Spinal cord (tissue), 10 donors: ENCODE measurements around the gene SMARCAL1. TPM values are rescaled to one million over a fixed set of nuclear protein-coding genes. Genes with fewer than 3 reads are reported as not detected.
"Not testable (repeated sequence)": the region's sequence is repeated elsewhere in the genome, so short reads cannot be mapped to it uniquely, and the experiment has no call there.

Source experiments
- DNase-seq, 6 donors: peaks; one replicate each; pipeline versions ENCODE4 v3.0.0 to v3.0.0-alpha.2; 2013 to 2015; ENCODE audit warnings: low spot score in 6 of 6, low read depth in 4 of 6
- H3K27ac ChIP-seq: one replicate; pipeline ENCODE4 v1.5.1; 2013; ENCODE audit warnings: low read depth, low read length, control low read depth
- H3K27me3 ChIP-seq: one replicate; pipeline ENCODE4 v1.6.1; 2013; ENCODE audit warnings: low read length; ENCODE audit not compliant: control insufficient read depth, insufficient read depth
- H3K36me3 ChIP-seq: one replicate; pipeline ENCODE4 v1.6.1; 2013; ENCODE audit warnings: low read length; ENCODE audit not compliant: control insufficient read depth, insufficient read depth
- H3K4me1 ChIP-seq: one replicate; pipeline ENCODE4 v1.6.1; 2013; ENCODE audit warnings: low read length; ENCODE audit not compliant: control insufficient read depth, insufficient read depth
- H3K4me3 ChIP-seq: one replicate; pipeline ENCODE4 v1.5.1; 2013; ENCODE audit warnings: low read depth, low read length, control low read depth
- H3K9me3 ChIP-seq: one replicate; pipeline ENCODE4 v1.6.1; 2013; ENCODE audit warnings: low read length; ENCODE audit not compliant: control insufficient read depth, insufficient read depth
- WGBS: methylation state at CpG from one replicate; pipeline ENCODE4 v1.1.5; 2013; ENCODE audit warnings: missing lambda C conversion rate; ENCODE audit not compliant: insufficient coverage; 5-methylcytosine and 5-hydroxymethylcytosine counted together
- polyA plus RNA-seq, 2 donors: library from polyadenylated mRNA; unstranded; fragments of 120-200 nt; gene quantifications; one replicate each; pipeline ENCODE4 v1.2.1, GENCODE V29; 2013; ENCODE audit not compliant: insufficient read length in 2 of 2
- total RNA-seq, 2 donors: library from RNA; depleted of rRNA in 1 of 2; stranded (reverse); fragments of 120-200 nt in 1 of 2; fragments of >200 nt in 1 of 2; gene quantifications; one replicate each; pipeline versions ENCODE4 v1.2.3 to v1.2.4, GENCODE V29; 2013 to 2014
- donor health status: healthy.

SMARCAL1 gene
- total and polyA plus RNA-seq, 4 donors: 13.6 to 18.0 (median 15.6) TPM

GRCh38 chr2:216372761-216373291 lies 39.5 kb upstream of the SMARCAL1 start:
- H3K4me3 ChIP-seq: no peak overlapping the region
- H3K9me3 ChIP-seq: no peaks in the 10 kb centered on the region
- no peak for DNase-seq
- no peaks in the 10 kb centered on the region for H3K36me3 ChIP-seq
- peaks cover 13% of the 10 kb centered on the region for H3K27me3 ChIP-seq
- WGBS: no CpG with 5 or more reads among the region's 6 CpGs
- H3K4me1 ChIP-seq: peaks cover 24% of the 10 kb centered on the region
- no peak overlapping the region for H3K27ac ChIP-seq

- Histone ChIP-seq H3K4me3 (no peak overlapping the region), H3K36me3 (no peaks in the 10 kb centered on the region), H3K27me3 (peaks cover 13% of the 10 kb centered on the region), H3K4me1 (peaks cover 24% of the 10 kb centered on the region), H3K9me3 (no peaks in the 10 kb centered on the region), H3K27ac (no peak overlapping the region)
- no peak for DNase-seq
Measured at GRCh38 chr2:216373896-216374295, 38.4 kb upstream of the SMARCAL1 start.

GRCh38 chr2:216375286-216375685 lies 37.0 kb upstream of the SMARCAL1 start:
- Histone ChIP-seq H3K36me3 (no peaks in the 10 kb centered on the region), H3K27me3 (peaks cover 13% of the 10 kb centered on the region), H3K27ac (no peak overlapping the region), H3K4me1 (peaks cover 22% of the 10 kb centered on the region), H3K4me3 (no peak overlapping the region), H3K9me3 (no peaks in the 10 kb centered on the region)
- DNase-seq: no peak
- WGBS: no CpG with 5 or more reads among the region's 1 CpG

- H3K4me3 ChIP-seq: no peak overlapping the region
- H3K27me3 ChIP-seq: no peaks in the 10 kb centered on the region
- 75% methylated on average over 2 of the region's 5 CpGs for WGBS
- DNase-seq: no peak
- no peak overlapping the region for H3K27ac ChIP-seq
- H3K36me3 ChIP-seq: no peaks in the 10 kb centered on the region
- peaks cover 3% of the 10 kb centered on the region for H3K4me1 ChIP-seq
- no peaks in the 10 kb centered on the region for H3K9me3 ChIP-seq
Measured at GRCh38 chr2:216379977-216380376, 32.3 kb upstream of the SMARCAL1 start.

- DNase-seq, H3K9me3 ChIP-seq, H3K36me3 ChIP-seq, H3K4me1 ChIP-seq, H3K27ac ChIP-seq, H3K27me3 ChIP-seq, H3K4me3 ChIP-seq: not testable (repeated sequence)
- WGBS: 93% methylated on average over 2 of the region's 2 CpGs
Measured at GRCh38 chr2:216384409-216384808, 27.9 kb upstream of the SMARCAL1 start.

- Histone ChIP-seq H3K4me1 (no peaks in the 10 kb centered on the region), H3K4me3 (no peak overlapping the region), H3K36me3 (no peaks in the 10 kb centered on the region), H3K27me3 (no peaks in the 10 kb centered on the region), H3K9me3 (no peaks in the 10 kb centered on the region), H3K27ac (no peak overlapping the region)
- no peak for DNase-seq
- WGBS: 57% methylated on average over 1 of the region's 2 CpGs
Measured at GRCh38 chr2:216385478-216385877, 26.8 kb upstream of the SMARCAL1 start.

- no peaks in the 10 kb centered on the region for H3K27me3 ChIP-seq
- H3K4me1 ChIP-seq: no peaks in the 10 kb centered on the region
- no peaks in the 10 kb centered on the region for H3K36me3 ChIP-seq
- no peak for DNase-seq
- H3K4me3 ChIP-seq: no peak overlapping the region
- WGBS: 95% methylated on average over 2 of the region's 2 CpGs
- H3K9me3 ChIP-seq: no peaks in the 10 kb centered on the region
- no peak overlapping the region for H3K27ac ChIP-seq
Measured at GRCh38 chr2:216387262-216387661, 25.0 kb upstream of the SMARCAL1 start.

- Histone ChIP-seq H3K4me1 (no peaks in the 10 kb centered on the region), H3K27me3 (no peaks in the 10 kb centered on the region), H3K4me3 (no peak overlapping the region), H3K27ac (no peak overlapping the region), H3K9me3 (no peaks in the 10 kb centered on the region), H3K36me3 (no peaks in the 10 kb centered on the region)
- WGBS: no CpG with 5 or more reads among the region's 5 CpGs
- no peak for DNase-seq
Measured at GRCh38 chr2:216388046-216388884, 24.0 kb upstream of the SMARCAL1 start.

GRCh38 chr2:216389570-216389969 lies 22.7 kb upstream of the SMARCAL1 start:
- Histone ChIP-seq H3K4me1 (no peaks in the 10 kb centered on the region), H3K36me3 (no peaks in the 10 kb centered on the region), H3K27me3 (no peaks in the 10 kb centered on the region), H3K9me3 (no peaks in the 10 kb centered on the region), H3K4me3 (no peak overlapping the region), H3K27ac (no peak overlapping the region)
- no peak for DNase-seq
- WGBS: no CpG with 5 or more reads among the region's 1 CpG

GRCh38 chr2:216391401-216391800 lies 20.9 kb upstream of the SMARCAL1 start:
- WGBS: 94% methylated on average over 3 of the region's 6 CpGs
- H3K27me3 ChIP-seq: no peaks in the 10 kb centered on the region
- no peaks in the 10 kb centered on the region for H3K4me1 ChIP-seq
- no peaks in the 10 kb centered on the region for H3K36me3 ChIP-seq
- no peak overlapping the region for H3K4me3 ChIP-seq
- no peak overlapping the region for H3K27ac ChIP-seq
- no peaks in the 10 kb centered on the region for H3K9me3 ChIP-seq
- DNase-seq: no peak
